Lower leg skin (tissue), 3 donors: Measurements from ENCODE around the gene AACS.

Source experiments
- CTCF ChIP-seq, 3 donors: fragments of 450-650 bp; IDR thresholded peaks; one replicate each; pipeline ENCODE4 v1.5.1; 2016; ENCODE audit warnings: antibody characterized with exemption in 3 of 3, mild to moderate bottlenecking in 3 of 3, moderate library complexity in 2 of 3
- POLR2A ChIP-seq, 2 donors: fragments of 450-650 bp; IDR thresholded peaks; one replicate each; pipeline ENCODE4 v1.6.1; 2016 to 2017; ENCODE audit warnings: antibody characterized with exemption in 2 of 2, mild to moderate bottlenecking in 1 of 2, moderate library complexity in 1 of 2

- no peak for TF ChIP-seq CTCF (IDR thresholded peaks at IDR 0.05)
- TF ChIP-seq POLR2A (IDR thresholded peaks at IDR 0.05): no peak
Measured at GRCh38 chr12:125099409-125099782, 34.2 kb downstream of the AACS start.
